Neuronal stem cell (in vitro differentiated cells): ENCODE results near the gene TAF4B.

Source experiments
- DNase-seq: peaks from one replicate; pipeline ENCODE4 v3.0.0-alpha.2; 2013; ENCODE audit warnings: low spot score
- H2AFZ ChIP-seq: one replicate; pipeline ENCODE4 v1.6.1; 2013; ENCODE audit warnings: mild to moderate bottlenecking, low read length, inconsistent platforms
- H2AK5ac ChIP-seq: 2 replicates; pipeline ENCODE4 v1.6.1; 2013; ENCODE audit warnings: low read depth, mild to moderate bottlenecking, inconsistent platforms, low read length, moderate library complexity, mixed read lengths
- H2BK120ac ChIP-seq: 2 replicates; pipeline ENCODE4 v1.6.1; 2013; ENCODE audit warnings: low read depth, mild to moderate bottlenecking, inconsistent platforms, low read length, moderate library complexity, mixed read lengths
- H2BK12ac ChIP-seq: one replicate; pipeline ENCODE4 v1.6.1; 2013; ENCODE audit warnings: low read length, inconsistent platforms
- H2BK15ac ChIP-seq: 2 replicates; pipeline ENCODE4 v1.6.1; 2013; ENCODE audit warnings: mild to moderate bottlenecking, low read length, inconsistent platforms, mixed read lengths
- H2BK5ac ChIP-seq: one replicate; pipeline ENCODE4 v1.6.1; 2013; ENCODE audit warnings: inconsistent platforms, mild to moderate bottlenecking, low read length, moderate library complexity
- H3K14ac ChIP-seq: one replicate; pipeline ENCODE4 v1.6.1; 2013; ENCODE audit warnings: low read length, inconsistent platforms
- H3K18ac ChIP-seq: 2 replicates; pipeline ENCODE4 v1.6.1; 2013; ENCODE audit warnings: low read length, inconsistent platforms
- H3K23ac ChIP-seq: 2 replicates; pipeline ENCODE4 v1.6.1; 2013; ENCODE audit warnings: low read depth, mild to moderate bottlenecking, mixed read lengths, low read length, inconsistent platforms; ENCODE audit not compliant: poor library complexity
- H3K27ac ChIP-seq: replicated peaks from 3 replicates; pipeline ENCODE4 v1.5.1; 2013; ENCODE audit warnings: low read length, inconsistent platforms
- H3K27me3 ChIP-seq, 3 experiments: 2 replicates each; pipeline ENCODE4 v1.6.1; 2013; ENCODE audit warnings: low read length in 3 of 3, mild to moderate bottlenecking in 2 of 3, inconsistent platforms in 1 of 3, low read depth in 1 of 3, mixed read lengths in 1 of 3, moderate library complexity in 1 of 3; ENCODE audit not compliant: control insufficient read depth in 3 of 3, insufficient read depth in 3 of 3
- H3K36me3 ChIP-seq, 2 donors: replicated peaks in 1 of 2; 2 replicates each; pipeline ENCODE4 v1.6.1; 2013; ENCODE audit warnings: low read length in 2 of 2; ENCODE audit not compliant: control insufficient read depth in 2 of 2, insufficient read depth in 2 of 2
- H3K4ac ChIP-seq: 2 replicates; pipeline ENCODE4 v1.6.1; 2013; ENCODE audit warnings: inconsistent platforms, mild to moderate bottlenecking, low read length, moderate library complexity
- H3K4me1 ChIP-seq, 2 donors: 1 replicate in 1 of 2; 2 replicates in 1 of 2; pipeline ENCODE4 v1.6.1; 2013; ENCODE audit warnings: low read length in 2 of 2, low read depth in 1 of 2; ENCODE audit not compliant: control insufficient read depth in 2 of 2, insufficient read depth in 1 of 2
- H3K4me2 ChIP-seq: one replicate; pipeline ENCODE4 v1.6.1; 2013; ENCODE audit warnings: mild to moderate bottlenecking, low read length, inconsistent platforms; ENCODE audit not compliant: insufficient read depth, poor library complexity, severe bottlenecking
- H3K4me3 ChIP-seq, 2 donors: 2 replicates each; pipeline ENCODE4 v1.5.1; 2013; ENCODE audit warnings: low read length in 2 of 2, mild to moderate bottlenecking in 2 of 2, inconsistent platforms in 1 of 2, moderate library complexity in 1 of 2
- H3K79me1 ChIP-seq: one replicate; pipeline ENCODE4 v1.6.1; 2013; ENCODE audit warnings: low read depth, mild to moderate bottlenecking, inconsistent platforms, low read length, moderate library complexity
- H3K9ac ChIP-seq: one replicate; pipeline ENCODE4 v1.6.1; 2013; ENCODE audit warnings: mild to moderate bottlenecking, low read depth, low read length, inconsistent platforms; ENCODE audit not compliant: poor library complexity
- H3K9me3 ChIP-seq, 2 donors: replicated peaks in 1 of 2; 2 replicates each; pipeline versions ENCODE3 to v1.6.1; 2013; ENCODE audit warnings: low read length in 2 of 2, mild to moderate bottlenecking in 2 of 2, inconsistent platforms in 1 of 2, low read depth in 1 of 2, mixed read lengths in 1 of 2, moderate library complexity in 1 of 2; ENCODE audit not compliant: control insufficient read depth in 2 of 2, insufficient read depth in 1 of 2
- H4K8ac ChIP-seq: one replicate; pipeline ENCODE4 v1.6.1; 2013; ENCODE audit warnings: low read depth, mild to moderate bottlenecking, inconsistent platforms, low read length, moderate library complexity
- H4K91ac ChIP-seq: one replicate; pipeline ENCODE4 v1.6.1; 2013; ENCODE audit warnings: low read length, low read depth, mild to moderate bottlenecking, inconsistent platforms; ENCODE audit not compliant: poor library complexity
- WGBS, 2 donors: extraction: QIAGEN DNeasy Blood & Tissue Kit; methylation state at CpG; one replicate each; pipeline ENCODE4 v1.1.7; 2013; ENCODE audit warnings: missing lambda C conversion rate in 2 of 2, mixed read lengths in 1 of 2; ENCODE audit not compliant: insufficient read length in 2 of 2, insufficient replicate concordance in 1 of 2; ENCODE audit errors: extremely low coverage in 2 of 2; 5-methylcytosine and 5-hydroxymethylcytosine counted together

The TAF4B gene

DNA sequence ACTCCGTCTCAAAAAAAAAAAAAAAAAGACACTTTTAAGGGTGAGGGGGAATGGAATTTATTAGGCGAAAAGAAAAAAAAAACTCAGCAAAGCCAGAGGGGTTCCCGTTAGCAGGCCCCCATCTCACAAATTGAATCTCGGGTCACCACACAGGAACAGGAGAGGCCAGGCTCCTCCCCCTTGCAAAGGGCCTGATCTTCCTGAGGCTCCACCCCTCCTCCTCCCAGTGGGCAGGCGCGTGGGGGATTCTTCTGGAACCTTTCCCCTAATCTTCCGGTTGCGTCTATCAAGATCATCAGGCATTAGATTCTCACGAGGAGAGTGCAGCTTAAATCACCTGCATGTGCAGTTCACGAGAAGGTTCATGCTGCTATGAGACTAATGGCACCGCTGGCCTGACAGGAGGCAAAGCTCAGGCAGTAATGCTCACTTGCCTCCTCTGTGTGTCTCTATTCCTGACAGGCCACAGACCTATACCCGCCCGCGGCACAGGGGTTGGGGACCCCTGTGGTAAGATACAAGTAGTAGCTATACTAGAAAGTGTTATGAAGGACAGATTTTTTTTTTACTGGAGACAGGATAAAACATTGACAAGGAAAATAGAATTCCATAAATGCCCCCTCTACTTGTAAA is 45.8 kb downstream of the TAF4B start:
- WGBS, 2 donors: no CpG with 5 or more reads among the region's 14 CpGs
- Histone ChIP-seq H3K79me1 (no peaks in the 10 kb centered on the region), H3K18ac (no peak overlapping the region), H3K27ac (no peak overlapping the region), H3K9me3 (peaks cover 0 to 2% of the 10 kb centered on the region in 2 donors), H2BK5ac (no peak overlapping the region), H3K4ac (no peak overlapping the region), H2AK5ac (no peak overlapping the region), H2BK15ac (no peak overlapping the region), H3K23ac (no peak overlapping the region), H3K4me2 (no peak overlapping the region), H2BK120ac (no peak overlapping the region), H3K36me3 (no peaks in the 10 kb centered on the region), H3K14ac (no peak overlapping the region), H2BK12ac (no peak overlapping the region), H3K9ac (no peak overlapping the region), H4K8ac (no peak overlapping the region), H3K4me3 (no peak overlapping the region), H4K91ac (no peak overlapping the region), H2AFZ (no peak overlapping the region), H3K4me1 (no peaks in the 10 kb centered on the region), H3K27me3 (no peaks in the 10 kb centered on the region)
- no peak for DNase-seq

DNA sequence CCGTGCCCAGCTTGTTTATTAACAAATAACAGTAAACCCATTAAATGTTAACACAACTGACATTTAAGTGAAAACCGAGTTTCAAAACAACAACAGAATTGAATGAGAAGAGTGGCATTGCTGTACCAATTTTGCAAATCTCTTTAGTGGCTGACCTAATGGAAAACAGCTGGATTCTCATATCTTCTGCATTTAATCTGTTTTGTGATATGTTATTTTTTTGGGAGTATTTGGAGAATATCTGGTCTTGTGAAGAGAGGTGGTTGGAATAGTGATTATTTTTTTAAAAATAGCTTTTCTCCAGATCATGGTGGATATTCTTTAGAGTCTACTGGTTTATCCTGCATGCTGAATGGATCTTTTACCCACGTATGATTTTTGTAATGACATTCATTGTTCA is 51.1 kb downstream of the TAF4B start:
- no peaks in the 10 kb centered on the region for H3K36me3 ChIP-seq
- H3K79me1 ChIP-seq: no peaks in the 10 kb centered on the region
- no peak overlapping the region for H2BK12ac ChIP-seq
- H2BK120ac ChIP-seq: no peak overlapping the region
- peaks cover 0 to 7% of the 10 kb centered on the region in 2 donors for H3K9me3 ChIP-seq
- H3K4ac ChIP-seq: no peak overlapping the region
- H3K4me3 ChIP-seq: no peak overlapping the region
- H3K4me2 ChIP-seq: no peak overlapping the region
- no peak overlapping the region for H3K27ac ChIP-seq
- H2BK15ac ChIP-seq: no peak overlapping the region
- no peak overlapping the region for H3K9ac ChIP-seq
- no peaks in the 10 kb centered on the region for H3K27me3 ChIP-seq
- no peak overlapping the region for H3K14ac ChIP-seq
- no peak overlapping the region for H3K23ac ChIP-seq
- H2BK5ac ChIP-seq: no peak overlapping the region
- no CpG with 5 or more reads among the region's 3 CpGs for WGBS, 2 donors
- no peak overlapping the region for H4K91ac ChIP-seq
- H3K4me1 ChIP-seq: no peaks in the 10 kb centered on the region
- no peak overlapping the region for H4K8ac ChIP-seq
- H2AFZ ChIP-seq: no peak overlapping the region
- DNase-seq: no peak
- no peak overlapping the region for H2AK5ac ChIP-seq
- no peak overlapping the region for H3K18ac ChIP-seq

DNA sequence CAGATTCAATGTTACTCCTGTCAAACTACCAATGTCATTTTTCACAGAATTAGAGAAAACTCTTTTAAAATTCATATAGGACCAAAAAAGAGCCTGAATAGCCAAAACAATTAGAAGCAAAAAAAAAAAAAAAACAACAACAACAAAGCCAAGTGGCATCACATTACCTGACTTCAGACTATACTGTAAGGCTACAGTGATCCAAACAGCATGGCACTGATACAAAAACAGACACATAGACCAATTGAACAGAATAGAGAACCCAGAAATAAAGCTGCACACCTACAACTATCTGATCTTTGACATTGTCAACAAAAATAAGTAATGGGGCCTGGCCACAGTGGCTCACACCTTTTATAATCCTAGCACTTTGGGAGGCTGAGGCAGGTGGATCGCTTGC is 53.2 kb downstream of the TAF4B start:
- Histone ChIP-seq H4K8ac (no peak overlapping the region), H2BK5ac (no peak overlapping the region), H2BK12ac (no peak overlapping the region), H3K18ac (no peak overlapping the region), H3K9ac (no peak overlapping the region), H3K36me3 (peaks cover 0 to 2% of the 10 kb centered on the region in 2 donors), H3K27ac (no peak overlapping the region), H3K4me2 (no peak overlapping the region), H2BK15ac (no peak overlapping the region), H2BK120ac (no peak overlapping the region), H3K79me1 (no peaks in the 10 kb centered on the region), H3K4me1 (no peaks in the 10 kb centered on the region), H2AK5ac (no peak overlapping the region), H3K23ac (no peak overlapping the region), H2AFZ (no peak overlapping the region), H3K9me3 (peaks cover 2 to 11% of the 10 kb centered on the region in 2 donors), H4K91ac (no peak overlapping the region), H3K4me3 (no peak overlapping the region), H3K4ac (no peak overlapping the region), H3K27me3 (no peaks in the 10 kb centered on the region), H3K14ac (no peak overlapping the region)
- no CpG with 5 or more reads among the region's 1 CpG for WGBS, 2 donors
- no peak for DNase-seq

- no peak overlapping the region for H3K14ac ChIP-seq
- peaks cover 2 to 4% of the 10 kb centered on the region in 2 donors for H3K9me3 ChIP-seq
- H2BK15ac ChIP-seq: no peak overlapping the region
- H2BK120ac ChIP-seq: no peak overlapping the region
- H3K4me1 ChIP-seq: no peaks in the 10 kb centered on the region
- no peak overlapping the region for H3K27ac ChIP-seq
- no peak overlapping the region for H4K8ac ChIP-seq
- no peak overlapping the region for H2AFZ ChIP-seq
- no peak overlapping the region for H4K91ac ChIP-seq
- no CpG with 5 or more reads among the region's 1 CpG for WGBS, 2 donors
- H3K79me1 ChIP-seq: no peaks in the 10 kb centered on the region
- DNase-seq: no peak
- no peak overlapping the region for H3K23ac ChIP-seq
- H3K18ac ChIP-seq: no peak overlapping the region
- no peak overlapping the region for H2BK12ac ChIP-seq
- H3K9ac ChIP-seq: no peak overlapping the region
- no peaks in the 10 kb centered on the region for H3K27me3 ChIP-seq
- H3K4me2 ChIP-seq: no peak overlapping the region
- peaks cover 0 to 2% of the 10 kb centered on the region in 2 donors for H3K36me3 ChIP-seq
- H2BK5ac ChIP-seq: no peak overlapping the region
- no peak overlapping the region for H2AK5ac ChIP-seq
- H3K4me3 ChIP-seq: no peak overlapping the region
- H3K4ac ChIP-seq: no peak overlapping the region
Observed at GRCh38 chr18:26286008-26286407, 59.8 kb downstream of the TAF4B start.
